GM12878 (cell line): ENCODE results near the gene FFAR3. TPM values are rescaled to one million over a fixed set of nuclear protein-coding genes. Genes with fewer than 3 reads are reported as not detected.

ENCODE experiments used
- ATAC-seq: fragments of 200-7000 bp; cut with Tn5 transposase; 3 replicates; pipeline ENCODE4 v1.9.1; 2020; ENCODE audit warnings: mild to moderate bottlenecking, moderate library complexity
- BruUV-seq: library from RNA; stranded (reverse); fragments of 400-500 nt; replicated peaks from 2 replicates; lab custom pipeline; 2021; lab: Mats Ljungman, UMichigan
- CTCF ChIA-PET: fragments of 300-600 bp; sonication (Branson Sonifier 250); formaldehyde crosslinking; extraction: SDS; loops from one replicate; lab custom pipeline; 2021; ENCODE audit warnings: inconsistent platforms; lab: Yijun Ruan, JAX
- POLR2A ChIA-PET: fragments of 350-600 bp; formaldehyde crosslinking; extraction: SDS; loops from one replicate; lab custom pipeline; 2021; ENCODE audit warnings: inconsistent platforms; lab: Charles Lee
- RAD21 ChIA-PET: fragments of 300-600 bp; sonication (Branson Sonifier 250); formaldehyde crosslinking; loops from one replicate; lab custom pipeline; 2023; ENCODE audit warnings: antibody characterized with exemption; ENCODE audit not compliant: unreplicated experiment; lab: Charles Lee
- SMC1A ChIA-PET: fragments of 300-600 bp; sonication (Branson Sonifier 250); formaldehyde crosslinking; loops from one replicate; lab custom pipeline; 2023; ENCODE audit not compliant: unreplicated experiment, uncharacterized antibody; lab: Charles Lee
- DNase-seq: peaks from one replicate; pipeline ENCODE4 v3.0.0-alpha.2; 2011; ENCODE audit warnings: low read depth, low spot score
- FAIRE-seq: peaks from 3 replicates; lab custom pipeline; 2011; peaks lifted over from hg19 to GRCh38; lab: Jason Lieb, UNC
- H2AFZ ChIP-seq: 2 replicates; pipeline ENCODE4 v1.6.0; 2011; ENCODE audit warnings: low read depth, low read length, control low read depth; ENCODE audit not compliant: control insufficient read depth
- H3K27ac ChIP-seq: 2 replicates; pipeline ENCODE4 v1.5.1; 2011; ENCODE audit warnings: control low read depth; ENCODE audit not compliant: control insufficient read depth, insufficient read depth
- H3K27me3 ChIP-seq, 2 experiments: replicated peaks in 1 of 2; 2 replicates each; pipeline versions ENCODE4 v1.6.0 to v1.6.1; 2011; ENCODE audit warnings: low read length in 1 of 2; ENCODE audit not compliant: control insufficient read depth in 2 of 2, insufficient read depth in 2 of 2
- H3K36me3 ChIP-seq, 2 experiments: 2 replicates each; pipeline ENCODE4 v1.5.1; 2011; ENCODE audit warnings: low read length in 1 of 2; ENCODE audit not compliant: control insufficient read depth in 2 of 2, insufficient read depth in 2 of 2
- H3K4me1 ChIP-seq: 2 replicates; pipeline ENCODE4 v1.6.1; 2011; ENCODE audit warnings: mild to moderate bottlenecking, low read length, moderate library complexity, mixed read lengths; ENCODE audit not compliant: control insufficient read depth, insufficient read depth
- H3K4me2 ChIP-seq: 2 replicates; pipeline ENCODE4 v1.6.0; 2011; ENCODE audit warnings: control low read depth; ENCODE audit not compliant: control insufficient read depth, insufficient read depth
- H3K4me3 ChIP-seq: fragments of 200-600 bp; sonication (generic); 2 replicates; pipeline ENCODE4 v1.5.1; 2016
- H3K79me2 ChIP-seq: 2 replicates; pipeline ENCODE4 v1.6.0; 2011; ENCODE audit warnings: low read length; ENCODE audit not compliant: control insufficient read depth, insufficient read depth
- H3K9ac ChIP-seq: 2 replicates; pipeline ENCODE4 v1.8.0; 2011; ENCODE audit warnings: low read length, control low read depth, mixed read lengths; ENCODE audit not compliant: control insufficient read depth, insufficient read depth
- H3K9me3 ChIP-seq: replicated peaks from 3 replicates; pipeline ENCODE4 v1.5.1; 2011; ENCODE audit warnings: mild to moderate bottlenecking, low read length; ENCODE audit not compliant: control insufficient read depth, insufficient read depth
- H4K20me1 ChIP-seq: 2 replicates; pipeline ENCODE4 v1.6.0; 2011; ENCODE audit not compliant: control insufficient read depth, insufficient read depth
- BCL11A ChIP-seq: IDR thresholded peaks from 2 replicates; pipeline ENCODE4 v1.6.1; 2011; ENCODE audit warnings: low read depth, low read length
- CTCF ChIP-seq, 3 experiments: IDR thresholded peaks in 2 of 3; conservative IDR thresholded peaks in 1 of 3; 2 replicates each; pipeline ENCODE4 v1.5.1; 2011; ENCODE audit warnings: low read depth in 3 of 3, low read length in 3 of 3, mild to moderate bottlenecking in 3 of 3, control low read depth in 2 of 3, moderate library complexity in 2 of 3, inconsistent platforms in 1 of 3, mixed read lengths in 1 of 3; ENCODE audit not compliant: control insufficient read depth in 2 of 3, insufficient read depth in 1 of 3; ENCODE audit errors: extremely low read depth in 1 of 3
- DPF2 ChIP-seq: fragments of 450-650 bp; IDR thresholded peaks from 2 replicates; pipeline ENCODE4 v1.6.1; 2017; ENCODE audit warnings: mild to moderate bottlenecking
- EP300 ChIP-seq, 2 experiments: fragments of 150-350 bp in 1 of 2; IDR thresholded peaks; 2 replicates each; pipeline ENCODE4 v1.6.1; 2011 to 2012; ENCODE audit warnings: low read depth in 2 of 2, low read length in 2 of 2, borderline replicate concordance in 1 of 2, improper control_type of control experiment in 1 of 2, inconsistent platforms in 1 of 2; ENCODE audit not compliant: control insufficient read depth in 1 of 2
- ETV6 ChIP-seq, 2 experiments: fragments of 450-650 bp in 1 of 2; IDR thresholded peaks in 1 of 2; conservative IDR thresholded peaks in 1 of 2; 2 replicates each; pipeline ENCODE4 v1.6.1; 2014; ENCODE audit warnings: antibody characterized with exemption in 1 of 2, borderline replicate concordance in 1 of 2, low read depth in 1 of 2, mild to moderate bottlenecking in 1 of 2, moderate library complexity in 1 of 2
- HDGF ChIP-seq: fragments of 450-650 bp; IDR thresholded peaks from 2 replicates; pipeline ENCODE4 v1.6.1; 2016; ENCODE audit warnings: antibody characterized with exemption
- IRF5 ChIP-seq: fragments of 450-650 bp; IDR thresholded peaks from 2 replicates; pipeline ENCODE4 v1.6.1; 2017; ENCODE audit warnings: borderline replicate concordance
- PAX8 ChIP-seq: fragments of 450-650 bp; IDR thresholded peaks from 2 replicates; pipeline ENCODE4 v1.6.1; 2017; ENCODE audit warnings: mild to moderate bottlenecking, moderate library complexity
- POLR2AphosphoS2 ChIP-seq: IDR thresholded peaks from 2 replicates; pipeline ENCODE4 v1.6.1; 2011; ENCODE audit warnings: low read depth, mild to moderate bottlenecking, low read length, improper control_type of control experiment, moderate library complexity
- POLR2AphosphoS5 ChIP-seq: IDR thresholded peaks from 2 replicates; pipeline ENCODE4 v1.6.1; 2011; ENCODE audit warnings: mild to moderate bottlenecking, low read length, inconsistent platforms
- SUPT20H ChIP-seq: IDR thresholded peaks from 2 replicates; pipeline ENCODE4 v1.6.1; 2011; ENCODE audit warnings: low read depth, mild to moderate bottlenecking, low read length, moderate library complexity, borderline replicate concordance; ENCODE audit not compliant: control insufficient read depth
- SUZ12 ChIP-seq: fragments of 200-600 bp; sonication (generic); IDR thresholded peaks from one replicate; pipeline ENCODE4 v1.6.1; 2018; ENCODE audit warnings: antibody characterized with exemption, mild to moderate bottlenecking; ENCODE audit not compliant: unreplicated experiment
- TBL1XR1 ChIP-seq: IDR thresholded peaks from 2 replicates; pipeline ENCODE4 v1.6.1; 2012; ENCODE audit warnings: low read depth, low read length, improper control_type of control experiment
- TCF3 ChIP-seq: IDR thresholded peaks from 2 replicates; pipeline ENCODE4 v1.6.1; 2012; ENCODE audit warnings: low read depth, mild to moderate bottlenecking, low read length, borderline replicate concordance; ENCODE audit not compliant: insufficient read depth
- WGBS: methylation state at CpG from one replicate; pipeline ENCODE4 v1.1.6; 2016; ENCODE audit warnings: low lambda C conversion rate; ENCODE audit not compliant: insufficient replicate concordance, insufficient coverage; ENCODE audit errors: missing lambda C conversion rate; 5-methylcytosine and 5-hydroxymethylcytosine counted together
- in situ Hi-C: fragments of 300-500 bp; cut with MboI; formaldehyde crosslinking; loops from 9 replicates; pipeline ENCODE4 v1.14.3; 2018; ENCODE audit warnings: mixed read lengths
- intact Hi-C: fragments of 100-400 bp; cut with micrococcal nuclease; formaldehyde crosslinking; loops from one replicate; pipeline ENCODE4 v1.14.2; 2022; ENCODE audit not compliant: unreplicated experiment
- polyA plus RNA-seq, 11 experiments: library from polyadenylated mRNA; depleted of rRNA in 4 of 11; unstranded in 6 of 11; stranded (reverse) in 5 of 11; fragments of >200 nt; fragmentation: Nextera tagmentation in 4 of 11; fragmentation: Illumina TruSeq in 1 of 11; extraction: Ambion mirVana in 4 of 11; extraction: Trizol in 1 of 11; gene quantifications; 1 replicate in 1 of 11; 2 replicates in 10 of 11; pipeline versions ENCODE4 v1.2.1 to v1.2.3, GENCODE V29; 2011 to 2016; ENCODE audit warnings: inconsistent platforms in 2 of 11, missing spikeins in 2 of 11, low read depth in 1 of 11
- total RNA-seq, 4 experiments: library from RNA; depleted of rRNA in 3 of 4; stranded (reverse); fragments of >200 nt in 3 of 4; fragmentation: Illumina TruSeq in 1 of 4; extraction: Trizol in 1 of 4; gene quantifications; 2 replicates each; pipeline versions ENCODE4 v1.2.1 to v1.2.3, GENCODE V29; 2013 to 2021

Gene FFAR3
- total and polyA plus RNA-seq, 10 of the 15 experiments (the other 5 are each of a cell fraction or from before 2014, with no cell fraction given), result 0.15 to 0.18 TPM; not detected in 8

- TF ChIP-seq EP300 (IDR thresholded peaks at IDR 0.05; ENCODE audit: borderline replicate concordance in 1 of 2, control insufficient read depth in 1 of 2, low read depth in 2 of 2, low read length in 2 of 2), result no peak
- TF ChIP-seq IRF5, result no peak
- no peak for TF ChIP-seq BCL11A
- no peak for TF ChIP-seq PAX8
Observed at GRCh38 chr19:35341006-35341405, 17.3 kb upstream of the FFAR3 start (continued).

GRCh38 chr19:35341565-35342225, 16.6 kb upstream of the FFAR3 start:
- ChIA-PET SMC1A (interaction anchor here (1.0 to 1.1 kb wide), 2 partner anchors 8 to 122 kb away, joined by 3 to 4 read pairs; no protein-coding TSS in a partner anchor), CTCF (no interaction called here)
- TF ChIP-seq TCF3 (0 out of 2 replicates have a peak, but pooled peaks have one; percentile 19), TBL1XR1 (no peak), SUZ12 (no peak), HDGF (0 out of 2 replicates have a peak, but pooled peaks have one; percentile 44), POLR2AphosphoS5 (peak; percentile 35; the same call in 1 of the 2 replicates), POLR2AphosphoS2 (peak; percentile 13; the same call in 1 of the 2 replicates), CTCF (IDR thresholded peaks at IDR 0.05 in 2 of 3, conservative IDR thresholded peaks at IDR 0.05 in 1 of 3; ENCODE audit: control insufficient read depth in 2 of 3, extremely low read depth in 1 of 3, insufficient read depth in 1 of 3, low read depth in 3 of 3, low read length in 3 of 3) (no peak), ETV6 (conservative IDR thresholded peaks at IDR 0.05 in 1 of 2, IDR thresholded peaks at IDR 0.05 in 1 of 2; ENCODE audit: borderline replicate concordance in 1 of 2, low read depth in 1 of 2) (peak in 1 of 2 experiments; percentile 63; a peak in 2 of 4 replicates), SUPT20H (no peak), DPF2 (no peak)
- TF ChIP-seq, all 136 proteins: peak for 5

More at GRCh38 chr19:35341565-35342225, 16.6 kb upstream of the FFAR3 start:
- in situ Hi-C loops, result no loop called here
- BruUV-seq, result no TSS peak
- H3K27me3 ChIP-seq, result no peaks in the 10 kb centered on the region
- peaks cover 24 to 36% of the 10 kb centered on the region in 2 experiments for H3K36me3 ChIP-seq
- 78% methylated on average over 14 of the region's 14 CpGs for WGBS
- H3K27ac ChIP-seq, result no peak overlapping the region
- H3K4me2 ChIP-seq, result no peak overlapping the region
- no peaks in the 10 kb centered on the region for H4K20me1 ChIP-seq
- H3K9me3 ChIP-seq, result no peaks in the 10 kb centered on the region
- intact Hi-C loops, result no loop called here
- H3K4me1 ChIP-seq, result peaks cover 30% of the 10 kb centered on the region
- ATAC-seq (no peak), FAIRE-seq (no peak), DNase-seq (no peak)
- peaks cover 6% of the 10 kb centered on the region for H3K79me2 ChIP-seq
- H3K4me3 ChIP-seq, result no peak overlapping the region
- ChIA-PET RAD21 (no interaction called here), POLR2A (interaction anchor here (1.1 to 1.7 kb wide), 2 partner anchors 8 to 122 kb away, joined by 3 to 6 read pairs; no protein-coding TSS in a partner anchor)
- no peak overlapping the region for H2AFZ ChIP-seq
- H3K9ac ChIP-seq, result no peak overlapping the region
